Activated CD4-positive, alpha-beta T cell treated with anti-CD3 and anti-CD28 coated beads, Interleukin-2, amount 50 U/mL, for 48 hours (primary cell): ENCODE measurements around the gene AFG3L2.

Source experiments
- DNase-seq, 2 experiments: peaks; one replicate each; pipeline ENCODE4 v3.0.0-alpha.2; 2020

Gene AFG3L2

GRCh38 chr18:12347895-12348294 is 29.1 kb downstream of the AFG3L2 start:
- no peak for DNase-seq

GRCh38 chr18:12346240-12346565 is 30.8 kb downstream of the AFG3L2 start:
- no peak for DNase-seq

DNA sequence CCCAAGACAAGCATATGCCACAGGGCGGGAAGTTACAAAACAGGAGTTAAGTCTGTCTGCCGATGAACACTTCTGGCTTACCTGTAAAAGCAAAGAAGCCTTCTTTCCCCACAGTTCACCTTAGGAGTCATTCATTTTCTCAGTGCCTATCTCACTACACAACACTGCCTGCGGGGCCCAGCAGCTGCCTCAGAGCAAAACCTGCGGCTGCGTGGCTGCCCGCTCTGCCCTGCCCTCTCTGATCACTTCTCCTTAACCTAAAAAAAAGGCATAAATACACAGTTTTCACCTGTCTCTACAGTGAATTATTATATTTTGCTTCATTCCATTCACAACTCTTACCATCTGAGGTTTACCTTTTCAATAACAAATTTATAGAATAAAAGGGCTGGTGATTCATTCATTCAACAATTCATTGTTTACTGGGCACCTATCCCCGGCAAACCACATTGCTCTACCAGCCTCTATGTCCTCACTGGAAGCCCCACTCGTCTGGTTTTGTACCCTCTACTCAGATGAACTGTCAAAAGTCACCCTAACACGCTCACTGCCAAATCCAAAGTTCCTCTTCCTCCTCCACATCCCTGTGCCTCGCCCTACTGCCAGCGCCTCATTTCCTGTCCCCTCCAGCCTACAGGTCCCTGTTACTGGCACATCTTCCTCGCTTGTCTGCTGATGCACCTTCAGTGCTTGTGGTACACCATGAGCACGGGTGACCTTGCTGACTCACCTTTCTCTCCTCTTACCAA is 31.4 kb downstream of the AFG3L2 start:
- DNase-seq, result no peak

GRCh38 chr18:12342661-12343060 is 34.4 kb downstream of the AFG3L2 start:
- no peak for DNase-seq

DNA sequence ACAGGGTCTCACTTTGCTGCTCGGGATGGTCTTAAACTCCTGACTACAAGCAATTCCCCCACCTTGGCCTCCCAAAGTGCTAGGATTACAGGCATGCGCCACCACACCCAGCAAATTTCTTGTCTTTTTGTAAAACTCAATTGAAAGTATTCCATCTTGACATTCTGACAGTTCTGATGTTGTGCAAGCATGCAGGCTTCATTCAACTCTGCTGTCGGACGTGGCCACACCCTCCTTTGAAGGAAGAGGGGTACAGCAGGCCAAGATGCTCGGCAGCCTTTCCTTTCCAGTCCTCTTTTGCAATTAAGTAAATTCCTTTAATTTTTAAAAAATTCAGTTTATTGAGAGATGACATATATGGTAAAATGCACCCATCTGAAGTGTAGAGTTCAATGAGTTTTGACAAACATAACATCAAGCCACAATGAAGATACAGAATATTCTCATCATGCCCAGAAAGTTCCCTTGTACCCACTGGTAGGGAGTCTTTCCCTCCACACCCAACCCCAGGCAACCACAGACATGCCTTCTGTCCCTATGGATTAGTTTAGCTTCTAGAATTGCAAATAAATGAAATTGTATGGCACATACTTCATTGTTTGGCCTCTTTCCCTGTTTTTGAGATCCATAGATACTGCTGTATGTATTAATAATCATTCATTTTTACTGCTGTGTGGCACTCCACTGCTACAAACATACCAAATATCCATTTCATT is 35.9 kb downstream of the AFG3L2 start:
- DNase-seq, result no peak

- DNase-seq, result no peak
Observed at GRCh38 chr18:12338382-12338781, 38.6 kb downstream of the AFG3L2 start.

- no peak for DNase-seq
Observed at GRCh38 chr18:12336887-12337286, 40.1 kb downstream of the AFG3L2 start.

DNA sequence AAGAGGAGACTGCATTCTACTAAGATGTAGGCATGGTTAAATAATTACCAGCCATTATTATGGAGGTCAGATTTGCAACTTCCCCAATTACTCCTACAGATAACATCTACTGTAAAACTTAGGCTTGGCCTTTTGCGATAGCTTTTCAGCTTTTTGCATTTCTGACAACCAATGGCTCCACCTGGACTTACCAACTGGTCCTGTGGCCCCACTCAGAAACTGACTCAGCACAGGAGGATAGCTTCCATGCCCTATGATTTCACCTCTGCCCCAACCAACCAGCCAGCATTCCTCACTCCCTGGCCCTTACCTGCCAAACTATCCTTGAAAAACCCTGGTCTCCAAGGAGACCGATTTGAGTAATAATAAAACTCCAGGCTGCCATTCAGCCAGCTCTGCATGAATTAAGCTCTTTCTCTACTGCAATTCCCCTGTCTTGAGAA is 40.8 kb downstream of the AFG3L2 start:
- no peak for DNase-seq

- no peak for DNase-seq
Observed at GRCh38 chr18:12335503-12335902, 41.5 kb downstream of the AFG3L2 start.

DNA sequence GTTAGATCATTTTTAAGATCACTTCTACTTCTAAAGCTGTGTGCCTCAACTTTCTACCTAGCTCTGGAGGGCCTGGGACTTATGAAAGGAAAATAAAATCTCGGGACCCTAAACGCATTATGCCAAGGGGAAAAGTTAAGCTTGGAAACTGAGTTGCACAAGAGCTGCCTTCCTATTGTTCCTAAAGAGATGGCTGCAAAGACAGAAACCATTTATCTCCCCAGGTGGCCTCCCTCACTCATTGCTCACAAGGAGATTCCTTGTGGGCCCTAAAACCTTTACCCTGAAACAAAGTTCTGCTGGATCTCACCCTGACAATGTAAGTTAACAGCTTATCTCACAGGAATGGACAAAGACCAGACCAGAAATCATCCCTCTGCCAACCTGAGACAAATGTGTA is 42.2 kb downstream of the AFG3L2 start:
- DNase-seq, result no peak

GRCh38 chr18:12334366-12334808 is 42.6 kb downstream of the AFG3L2 start:
- no peak for DNase-seq

DNA sequence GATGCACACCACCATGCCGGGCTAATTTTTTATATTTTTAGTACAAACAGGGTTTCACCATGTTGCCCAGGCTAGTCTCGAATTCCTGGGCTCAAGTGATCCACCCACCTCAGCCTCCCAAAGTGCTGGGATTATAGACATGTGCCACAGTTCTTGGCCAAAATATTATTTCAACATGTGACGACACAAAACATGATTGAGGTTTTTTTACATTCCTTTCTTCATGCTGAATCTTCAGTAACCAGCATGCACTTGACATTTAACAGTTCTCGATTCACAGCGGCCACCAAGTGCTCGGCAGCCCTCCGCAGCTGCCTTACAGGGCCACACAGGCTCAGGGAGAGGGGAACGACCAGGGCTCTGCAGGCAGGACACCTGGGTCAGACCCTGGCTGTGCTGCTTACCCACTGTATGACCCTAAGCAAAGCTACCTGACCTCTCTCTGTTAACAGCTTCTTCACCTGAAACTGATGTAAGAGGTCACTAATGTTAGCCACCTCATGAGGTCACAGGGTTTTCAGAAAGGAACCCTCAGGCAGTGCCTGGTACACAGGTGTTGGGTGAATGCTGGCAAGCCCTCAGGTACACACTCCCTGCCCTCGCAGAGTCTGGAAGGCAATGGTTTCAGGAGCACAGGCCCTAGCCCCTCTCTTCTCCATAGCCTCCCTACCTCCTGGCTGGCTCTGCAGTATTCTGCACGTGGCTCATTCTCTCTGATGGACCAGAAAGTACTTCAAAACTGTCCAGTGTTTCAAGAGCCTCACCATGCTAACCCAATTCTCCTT is 43.3 kb downstream of the AFG3L2 start:
- DNase-seq, result no peak

DNA sequence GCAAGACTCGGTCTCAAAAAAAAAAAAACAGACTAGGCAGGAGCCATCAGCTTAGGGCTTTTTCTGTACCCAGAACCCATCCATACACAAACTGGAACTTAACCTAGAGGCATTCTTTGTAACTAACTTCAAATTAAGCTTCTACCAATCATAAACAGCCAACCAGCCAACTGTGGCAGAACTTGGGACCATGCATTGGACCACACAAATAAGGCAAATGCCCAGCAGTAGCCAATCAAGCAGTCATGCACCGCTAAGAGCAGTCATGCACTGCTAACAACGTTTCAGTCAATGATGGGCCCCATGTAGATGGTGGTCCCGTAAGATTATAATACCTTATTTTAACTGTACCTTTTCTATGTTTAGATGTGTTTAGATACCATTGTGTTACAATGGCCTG is 46.3 kb downstream of the AFG3L2 start:
- DNase-seq, result no peak

DNA sequence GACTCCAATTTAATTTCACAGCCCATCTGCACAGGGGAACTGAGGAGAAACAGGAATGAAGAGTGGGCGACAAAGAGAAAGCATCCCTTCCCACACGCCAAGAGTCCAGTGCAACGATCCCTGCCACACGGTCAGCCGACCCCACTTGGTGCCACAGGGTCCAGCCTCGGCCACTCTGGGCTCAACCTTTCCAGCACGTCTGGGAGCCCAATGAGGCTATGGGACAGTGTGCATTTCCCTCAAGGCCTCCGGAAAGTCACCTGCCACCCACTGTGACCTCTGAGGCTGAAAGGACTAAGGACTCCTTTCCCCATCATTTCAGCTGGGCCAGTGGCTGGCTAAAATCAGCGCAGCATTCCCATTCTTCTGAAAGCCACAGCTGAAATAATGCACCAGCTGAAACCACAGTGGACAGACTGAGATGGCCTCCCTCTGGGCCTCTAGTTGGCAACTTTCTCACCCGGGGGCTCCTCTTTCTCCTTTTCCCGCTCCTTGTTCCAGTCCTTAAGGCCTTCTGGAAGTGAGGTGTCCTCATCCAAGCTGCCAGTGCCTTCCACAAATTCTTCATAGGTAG is 47.8 kb downstream of the AFG3L2 start:
- no peak for DNase-seq

DNA sequence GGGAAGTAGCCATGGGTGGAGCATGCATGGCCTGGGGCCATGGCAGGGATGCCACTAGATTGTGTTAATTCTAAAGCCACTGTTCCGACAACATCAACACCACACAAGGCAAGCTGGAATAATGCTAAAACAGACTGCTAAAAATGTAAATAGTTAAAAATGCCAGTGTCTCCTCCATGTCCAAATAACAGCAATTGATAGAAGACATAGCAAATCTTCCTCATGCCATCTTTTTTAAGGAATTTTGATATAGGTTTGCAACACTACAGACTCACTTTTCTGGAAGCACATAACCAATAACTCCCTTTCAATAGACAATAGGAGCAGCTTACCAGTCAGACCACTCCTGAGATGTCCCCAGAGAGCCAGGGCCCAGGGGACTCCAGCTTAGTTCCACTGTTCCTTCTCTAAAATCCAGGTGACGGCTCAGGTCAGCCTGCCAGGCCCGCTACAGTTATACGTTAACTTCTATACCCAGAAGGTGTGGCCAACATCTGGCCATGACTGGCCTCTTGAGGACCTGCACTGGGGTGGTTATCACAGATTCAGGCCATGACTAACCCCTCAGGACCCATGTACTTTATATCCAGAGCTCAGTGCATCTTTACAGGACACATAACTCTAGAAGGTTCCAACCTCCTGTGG is 48.7 kb downstream of the AFG3L2 start:
- no peak for DNase-seq

- peak; percentile 86 to 90 for DNase-seq
Observed at GRCh38 chr18:12327510-12328178, 49.4 kb downstream of the AFG3L2 start.

- no peak for DNase-seq
Observed at GRCh38 chr18:12326711-12327460, 50.1 kb downstream of the AFG3L2 start.

GRCh38 chr18:12325726-12326245 is 51.2 kb downstream of the AFG3L2 start:
- no peak for DNase-seq

DNA sequence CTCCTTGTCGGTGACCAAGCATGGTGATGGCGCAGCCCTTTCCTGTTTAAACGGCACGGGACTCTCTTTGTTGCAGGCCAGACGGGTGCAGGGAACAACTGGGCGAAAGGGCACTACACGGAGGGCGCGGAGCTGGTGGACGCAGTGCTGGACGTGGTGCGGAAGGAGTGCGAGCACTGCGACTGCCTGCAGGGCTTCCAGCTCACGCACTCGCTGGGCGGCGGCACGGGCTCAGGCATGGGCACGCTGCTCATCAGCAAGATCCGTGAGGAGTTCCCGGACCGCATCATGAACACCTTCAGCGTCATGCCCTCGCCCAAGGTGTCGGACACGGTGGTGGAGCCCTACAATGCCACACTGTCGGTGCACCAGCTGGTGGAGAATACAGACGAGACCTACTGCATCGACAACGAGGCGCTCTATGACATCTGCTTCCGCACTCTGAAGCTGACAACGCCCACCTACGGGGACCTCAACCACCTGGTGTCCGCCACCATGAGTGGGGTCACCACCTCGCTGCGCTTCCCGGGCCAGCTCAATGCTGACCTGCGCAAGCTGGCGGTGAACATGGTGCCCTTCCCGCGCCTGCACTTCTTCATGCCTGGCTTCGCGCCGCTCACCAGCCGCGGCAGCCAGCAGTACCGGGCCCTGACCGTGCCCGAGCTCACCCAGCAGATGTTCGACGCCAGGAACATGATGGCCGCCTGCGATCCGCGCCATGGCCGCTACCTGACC is 51.9 kb downstream of the AFG3L2 start:
- no peak for DNase-seq

GRCh38 chr18:12321333-12321732 is 55.7 kb downstream of the AFG3L2 start:
- DNase-seq, result no peak

DNA sequence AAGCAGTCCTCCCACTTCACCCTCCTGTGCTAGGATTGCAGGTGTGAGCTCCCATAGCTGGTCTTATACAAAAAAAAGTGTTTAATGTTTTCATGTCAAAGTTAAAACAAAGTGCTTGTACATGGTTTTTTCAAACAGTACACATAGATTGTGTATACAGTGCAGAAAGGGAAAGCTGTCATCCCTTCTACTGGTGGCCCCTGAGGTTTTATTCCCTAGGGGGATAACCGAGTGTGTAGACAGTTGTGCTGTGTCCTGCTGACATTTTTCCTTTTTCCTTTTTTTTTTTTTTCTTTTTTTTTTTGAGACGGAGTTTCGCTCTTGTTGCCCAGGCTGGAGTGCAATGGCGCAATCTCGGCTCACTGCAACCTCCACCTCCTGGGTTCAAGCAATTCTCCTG is 58.2 kb downstream of the AFG3L2 start:
- DNase-seq, result no peak
